Measurements from ENCODE around the gene EHHADH. TPM values are rescaled to one million over a fixed set of nuclear protein-coding genes. Genes with fewer than 3 reads are reported as not detected.
A peak's percentile ranks its signal among the peaks of the same experiment; 100 is the strongest.

EHHADH gene
- total and polyA plus RNA-seq, 2 of the 13 experiments (the other 11 are each of a cell fraction or from before 2014, with no cell fraction given) = 14.5 to 38.9 TPM

- CTCF ChIA-PET (ENCODE audit: low intra/inter-chr PET ratio, low total read pairs) = interaction anchor here (0.8 to 3.4 kb wide), 4 partner anchors 93 to 302 kb away, joined by 4 to 38 read pairs (median 10); no protein-coding TSS in a partner anchor
Observed at GRCh38 chr3:185176750-185177359, 77.0 kb downstream of the EHHADH start.

More at GRCh38 chr3:185176750-185177359, 77.0 kb downstream of the EHHADH start:
- no peak for ATAC-seq
- peak; percentile 64 for FAIRE-seq
- Histone ChIP-seq H3K27me3 (ENCODE audit: control insufficient read depth in 1 of 2, insufficient read depth in 2 of 2, low read length in 2 of 2) (peaks cover 0 to 2% of the 10 kb centered on the region in 2 experiments; a peak in 1 of 5 replicates), H3K4me1 (ENCODE audit: insufficient read depth, low read length) (peaks cover 24% of the 10 kb centered on the region), H3K4me3 (replicated peaks in 1 of 3; ENCODE audit: insufficient read depth in 1 of 3, low read depth in 2 of 3, low read length in 3 of 3) (peak overlapping the region in 2 of 3 experiments; percentile 22 to 52; a peak in 3 of 6 replicates), H3K9ac (ENCODE audit: insufficient read depth, low read depth, low read length) (no peak overlapping the region), H2AFZ (ENCODE audit: low read length) (no peak overlapping the region), H3K36me3 (replicated peaks in 1 of 2; ENCODE audit: control insufficient read depth in 1 of 2, insufficient read depth in 2 of 2, low read length in 2 of 2) (no peaks in the 10 kb centered on the region), H3K4me2 (ENCODE audit: low read depth, low read length) (peak overlapping the region; percentile 94), H3K27ac (ENCODE audit: extremely low read length, insufficient read depth, low read length) (no peak overlapping the region), H3K9me3 (ENCODE audit: low read length) (no peaks in the 10 kb centered on the region), H3K79me2 (ENCODE audit: insufficient read depth, low read length) (no peaks in the 10 kb centered on the region), H4K20me1 (ENCODE audit: insufficient read depth, low read length) (no peaks in the 10 kb centered on the region)
- DNase-seq (ENCODE audit: low spot score) = peak; percentile 36
- POLR2A ChIA-PET = interaction anchor here (1.6 kb wide), 1 partner anchor 106 kb away, joined by 9 read pairs; no protein-coding TSS in a partner anchor
- peak; percentile 80 for TF ChIP-seq STAG1 (CRISPR knock-in tag; IDR thresholded peaks at IDR 0.05)
- TF ChIP-seq RAD21 (CRISPR knock-in tag; IDR thresholded peaks at IDR 0.05) = peak; percentile 58
- TF ChIP-seq CCDC6 (CRISPR knock-in tag; IDR thresholded peaks at IDR 0.05) = no peak
- no peak for TF ChIP-seq POGZ (CRISPR knock-in tag; IDR thresholded peaks at IDR 0.05)
- peak; percentile 55; the same call in 1 of the 2 replicates for TF ChIP-seq SMC3 (IDR thresholded peaks at IDR 0.05; ENCODE audit: low read length)
- peak; percentile 66 for TF ChIP-seq CTCF (CRISPR knock-in tag; IDR thresholded peaks at IDR 0.05)
- 0 out of 2 replicates have a peak, but pooled peaks have one; percentile 14 for TF ChIP-seq NR2F6 (IDR thresholded peaks at IDR 0.05)
- 0 out of 2 replicates have a peak, but pooled peaks have one; percentile 10 for TF ChIP-seq NR2F6 (CRISPR knock-in tag; IDR thresholded peaks at IDR 0.05)
- WGBS (ENCODE audit: low lambda C conversion rate) = 7% methylated on average over 10 of the region's 10 CpGs
- in situ Hi-C loops (cut with HindIII; ENCODE audit: extremely low pct_ligation_motif_present, low pct_unique_long_range_greater_than_20kb) = loop anchor here (5.0 kb wide), 2 partner anchors 105 to 300 kb away; no protein-coding TSS in a partner anchor
- intact Hi-C loops (cut with micrococcal nuclease; ENCODE audit: unreplicated experiment) = loop anchor here (10.0 kb wide), 1 partner anchor 192 kb away; no protein-coding TSS in a partner anchor
- BruUV-seq (replicated peaks) = no TSS peak
